CD4-positive, alpha-beta T cell (primary cell): ENCODE data around the gene DIP2C. TPM values are rescaled to one million over a fixed set of nuclear protein-coding genes. Genes with fewer than 3 reads are reported as not detected.

ENCODE experiments used
- ATAC-seq: fragments of 200-7000 bp; cut with Tn5 transposase; one replicate; pipeline ENCODE4 v1.10.0; 2022; ENCODE audit warnings: mild to moderate bottlenecking; ENCODE audit not compliant: poor library complexity
- CTCF ChIA-PET: fragments of 350-600 bp; sonication (Branson Sonifier 250); formaldehyde crosslinking; loops from one replicate; lab custom pipeline; 2021; ENCODE audit warnings: antibody characterized with exemption, inconsistent platforms; lab: Charles Lee
- POLR2A ChIA-PET: fragments of 350-600 bp; sonication (Branson Sonifier 250); formaldehyde crosslinking; loops from one replicate; lab custom pipeline; 2021; ENCODE audit warnings: antibody characterized with exemption, inconsistent platforms; lab: Charles Lee
- DNase-seq, 14 experiments: peaks; one replicate each; pipeline ENCODE4 v3.0.0-alpha.2; 2013 to 2020; ENCODE audit warnings: mixed read lengths in 2 of 14
- H3K27ac ChIP-seq, 2 donors: one replicate each; pipeline versions ENCODE4 v1.5.1 to v1.7.0; 2013; ENCODE audit warnings: low read length in 2 of 2, low read depth in 1 of 2, mild to moderate bottlenecking in 1 of 2
- H3K27me3 ChIP-seq, 2 experiments: 1 replicate in 1 of 2; 2 replicates in 1 of 2; pipeline versions ENCODE4 v1.6.1 to v1.7.0; 2013; ENCODE audit warnings: low read length in 2 of 2, control low read depth in 1 of 2, mild to moderate bottlenecking in 1 of 2, moderate library complexity in 1 of 2; ENCODE audit not compliant: insufficient read depth in 2 of 2, control insufficient read depth in 1 of 2
- H3K36me3 ChIP-seq: one replicate; pipeline ENCODE4 v1.6.1; 2013; ENCODE audit warnings: low read length, control low read depth; ENCODE audit not compliant: insufficient read depth
- H3K4me1 ChIP-seq: one replicate; pipeline ENCODE4 v1.6.1; 2013; ENCODE audit warnings: low read length, control low read depth; ENCODE audit not compliant: insufficient read depth
- H3K4me3 ChIP-seq: one replicate; pipeline ENCODE4 v1.5.1; 2013; ENCODE audit warnings: mild to moderate bottlenecking, low read length, moderate library complexity
- H3K9me3 ChIP-seq, 2 experiments: 1 replicate in 1 of 2; 2 replicates in 1 of 2; pipeline versions ENCODE4 v1.6.1 to v1.7.0; 2013; ENCODE audit warnings: low read length in 2 of 2, mild to moderate bottlenecking in 2 of 2, control low read depth in 1 of 2, moderate library complexity in 1 of 2; ENCODE audit not compliant: control insufficient read depth in 1 of 2, insufficient read depth in 1 of 2
- H3K27ac Mint-ChIP-seq: one replicate; pipeline ENCODE4 v1.8.0; 2020; ENCODE audit warnings: mixed read lengths
- H3K27me3 Mint-ChIP-seq: one replicate; pipeline ENCODE4 v1.8.0; 2021; ENCODE audit warnings: mixed read lengths
- H3K36me3 Mint-ChIP-seq: one replicate; pipeline ENCODE4 v1.8.0; 2021; ENCODE audit warnings: low read depth, mixed read lengths
- H3K4me1 Mint-ChIP-seq: one replicate; pipeline ENCODE4 v1.8.0; 2021; ENCODE audit warnings: low read depth, mixed read lengths
- H3K4me3 Mint-ChIP-seq: one replicate; pipeline ENCODE4 v1.8.0; 2020; ENCODE audit warnings: mild to moderate bottlenecking, mixed read lengths
- H3K9me3 Mint-ChIP-seq: one replicate; pipeline ENCODE4 v1.8.0; 2020; ENCODE audit warnings: mixed read lengths
- intact Hi-C, 2 experiments: fragments of 100-400 bp; cut with DNase I in 1 of 2; cut with micrococcal nuclease in 1 of 2; formaldehyde crosslinking; loops; one replicate each; pipeline versions ENCODE4 v1.15.1 to v1.9.0; 2023 to 2025; cut with DNase I, micrococcal nuclease
- total RNA-seq, 174 experiments: library from RNA in 2 of 174; stranded (reverse) in 2 of 174; gene quantifications; one replicate each; pipeline ENCODE4 v1.2.3 and lab custom pipeline; 2021 to 2026
- TF ChIP-seq, protein P1 (sequence below): fragments of 200-600 bp; IDR thresholded peaks from one replicate; pipeline ENCODE4 v1.8.0; 2022; ENCODE audit warnings: antibody characterized with exemption, mild to moderate bottlenecking

The DIP2C gene
- total RNA-seq, 2 experiments from 2014 or later, result 4.1 TPM

DNA sequence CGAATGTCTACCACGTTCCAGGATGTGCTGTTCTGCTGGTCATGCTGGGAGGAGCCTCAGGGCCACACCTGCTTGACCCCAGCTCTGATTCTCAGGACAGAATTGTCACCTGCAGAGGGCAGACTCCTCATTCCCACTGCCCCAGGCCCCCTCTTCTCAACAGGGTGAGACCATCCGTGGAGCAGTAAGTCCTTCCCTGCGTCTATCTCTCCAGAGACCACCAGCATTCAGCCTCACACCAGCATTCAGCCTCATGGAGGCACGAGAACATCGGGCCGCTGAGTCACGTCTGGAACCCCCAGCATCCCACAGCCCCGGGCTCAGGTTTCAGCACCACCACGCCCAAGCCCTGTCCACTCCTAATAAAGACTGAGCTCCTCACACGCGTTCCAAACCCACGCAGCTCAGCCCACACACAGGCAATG is 273.4 kb downstream of the DIP2C start:
- no peak overlapping the region for H3K4me3 Mint-ChIP-seq
- peaks cover 3% of the 10 kb centered on the region for H3K36me3 ChIP-seq
- intact Hi-C loops, result no loop called here
- H3K9me3 Mint-ChIP-seq, result no peaks in the 10 kb centered on the region
- no peak for ATAC-seq
- H3K27me3 Mint-ChIP-seq, result no peaks in the 10 kb centered on the region
- H3K4me1 Mint-ChIP-seq, result no peaks in the 10 kb centered on the region
- H3K4me1 ChIP-seq, result no peaks in the 10 kb centered on the region
- no peak overlapping the region for H3K27ac ChIP-seq
- H3K9me3 ChIP-seq, result no peaks in the 10 kb centered on the region
- DNase-seq, result no peak
- POLR2A ChIA-PET, result no interaction called here
- CTCF ChIA-PET, result no interaction called here
- TF ChIP-seq, protein P1, sequence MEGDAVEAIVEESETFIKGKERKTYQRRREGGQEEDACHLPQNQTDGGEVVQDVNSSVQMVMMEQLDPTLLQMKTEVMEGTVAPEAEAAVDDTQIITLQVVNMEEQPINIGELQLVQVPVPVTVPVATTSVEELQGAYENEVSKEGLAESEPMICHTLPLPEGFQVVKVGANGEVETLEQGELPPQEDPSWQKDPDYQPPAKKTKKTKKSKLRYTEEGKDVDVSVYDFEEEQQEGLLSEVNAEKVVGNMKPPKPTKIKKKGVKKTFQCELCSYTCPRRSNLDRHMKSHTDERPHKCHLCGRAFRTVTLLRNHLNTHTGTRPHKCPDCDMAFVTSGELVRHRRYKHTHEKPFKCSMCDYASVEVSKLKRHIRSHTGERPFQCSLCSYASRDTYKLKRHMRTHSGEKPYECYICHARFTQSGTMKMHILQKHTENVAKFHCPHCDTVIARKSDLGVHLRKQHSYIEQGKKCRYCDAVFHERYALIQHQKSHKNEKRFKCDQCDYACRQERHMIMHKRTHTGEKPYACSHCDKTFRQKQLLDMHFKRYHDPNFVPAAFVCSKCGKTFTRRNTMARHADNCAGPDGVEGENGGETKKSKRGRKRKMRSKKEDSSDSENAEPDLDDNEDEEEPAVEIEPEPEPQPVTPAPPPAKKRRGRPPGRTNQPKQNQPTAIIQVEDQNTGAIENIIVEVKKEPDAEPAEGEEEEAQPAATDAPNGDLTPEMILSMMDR, result no peak
- no peak overlapping the region for H3K27ac Mint-ChIP-seq
- no peak overlapping the region for H3K4me3 ChIP-seq
- H3K36me3 Mint-ChIP-seq, result peaks cover 31% of the 10 kb centered on the region
- no peaks in the 10 kb centered on the region for H3K27me3 ChIP-seq

DNA sequence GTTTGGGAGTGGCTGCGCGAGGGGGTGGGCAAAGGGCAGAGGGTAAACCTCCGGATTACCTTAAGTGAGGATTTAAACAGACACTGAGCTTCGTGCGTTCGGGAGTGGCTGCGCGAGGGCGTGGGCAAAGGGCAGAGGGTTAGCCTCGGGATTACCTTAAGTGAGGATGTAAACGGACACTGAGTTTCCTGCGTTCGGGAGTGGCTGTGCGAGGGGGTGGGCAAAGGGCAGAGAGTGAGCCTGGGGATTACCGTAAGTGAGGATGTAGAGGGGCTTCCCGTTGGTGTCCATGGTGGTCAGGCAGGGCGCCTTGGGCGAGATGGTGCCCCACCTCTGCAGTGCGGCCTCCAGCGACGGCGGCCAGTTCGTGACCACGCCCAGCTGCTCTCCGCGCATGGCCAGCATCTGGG is 275.8 kb downstream of the DIP2C start:
- Mint-ChIP-seq H3K4me1 (no peaks in the 10 kb centered on the region), H3K27me3 (no peaks in the 10 kb centered on the region), H3K4me3 (no peak overlapping the region), H3K27ac (no peak overlapping the region), H3K9me3 (no peaks in the 10 kb centered on the region), H3K36me3 (peaks cover 50% of the 10 kb centered on the region)
- Histone ChIP-seq H3K36me3 (peaks cover 3% of the 10 kb centered on the region), H3K27me3 (no peaks in the 10 kb centered on the region), H3K27ac (no peak overlapping the region), H3K4me1 (no peaks in the 10 kb centered on the region), H3K4me3 (no peak overlapping the region), H3K9me3 (no peaks in the 10 kb centered on the region)
- ChIA-PET CTCF (no interaction called here), POLR2A (interaction anchor here (1.0 kb wide), 1 partner anchor 37 kb away, joined by 3 read pairs; no protein-coding TSS in a partner anchor)
- TF ChIP-seq, protein P1, result no peak
- intact Hi-C loops, result no loop called here
- no peak for ATAC-seq
- DNase-seq, result no peak

DNA sequence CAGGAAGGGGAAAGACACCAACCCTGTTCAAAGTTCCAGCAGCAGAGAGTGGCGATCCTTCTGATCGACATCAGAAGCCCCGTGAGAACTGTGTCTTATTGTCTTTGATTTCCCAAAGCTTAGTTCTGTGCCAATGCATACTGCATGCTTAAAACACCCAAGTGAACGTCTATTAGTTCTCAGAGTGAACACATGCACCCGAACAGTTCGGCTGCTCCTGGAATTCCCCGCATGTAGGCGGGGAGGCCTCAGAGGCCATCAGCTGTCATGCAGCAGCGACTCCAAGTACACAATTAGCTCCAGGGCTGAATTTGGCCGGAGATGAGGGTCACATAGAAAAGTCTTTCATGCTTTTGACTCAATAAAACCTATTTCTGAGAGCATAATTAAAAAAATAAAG is 277.4 kb downstream of the DIP2C start:
- DNase-seq, result no peak
- H3K4me3 ChIP-seq, result no peak overlapping the region
- Mint-ChIP-seq H3K9me3 (no peaks in the 10 kb centered on the region), H3K27me3 (no peaks in the 10 kb centered on the region), H3K4me1 (no peaks in the 10 kb centered on the region), H3K4me3 (no peak overlapping the region), H3K27ac (no peak overlapping the region), H3K36me3 (peaks cover 61% of the 10 kb centered on the region)
- H3K4me1 ChIP-seq, result no peaks in the 10 kb centered on the region
- no peaks in the 10 kb centered on the region for H3K9me3 ChIP-seq
- no peak overlapping the region for H3K27ac ChIP-seq
- ChIA-PET POLR2A (interaction anchor here (0.8 kb wide), 1 partner anchor 39 kb away, joined by 3 read pairs; no protein-coding TSS in a partner anchor), CTCF (no interaction called here)
- intact Hi-C loops, result no loop called here
- no peak for ATAC-seq
- TF ChIP-seq, protein P1, result no peak
- H3K36me3 ChIP-seq, result no peaks in the 10 kb centered on the region
- H3K27me3 ChIP-seq, result no peaks in the 10 kb centered on the region
